Measurements from ENCODE around the gene DNAJA2.
"Not testable (repeated sequence)": the region's sequence is repeated elsewhere in the genome, so short reads cannot be mapped to it uniquely, and the experiment has no call there.

DNAJA2 gene

GRCh38 chr16:46973207-46973995 is at the start of gene DNAJA2:
DNAJA2 (minus strand) TSS chr16:46973674; CDS start chr16:46973572, 102 bp downstream.
- peak; percentile 83 to 93 (median 89) for DNase-seq

GRCh38 chr16:47019568-47019967 is 46.1 kb upstream of the DNAJA2 start:
- no peak for DNase-seq

GRCh38 chr16:47018223-47018891 is 44.9 kb upstream of the DNAJA2 start:
- no peak for DNase-seq

- DNase-seq: no peak
These were observed 44.2 kb upstream of the DNAJA2 start for GRCh38 chr16:47017636-47018035.

- DNase-seq: no peak
These were observed 43.2 kb upstream of the DNAJA2 start for GRCh38 chr16:47016700-47017133.

- no peak for DNase-seq
These were observed 40.4 kb upstream of the DNAJA2 start for GRCh38 chr16:47013910-47014309.

- DNase-seq: no peak
These were observed 39.7 kb upstream of the DNAJA2 start for GRCh38 chr16:47013172-47013571.

- DNase-seq: not testable (repeated sequence)
These were observed 37.3 kb upstream of the DNAJA2 start for GRCh38 chr16:47010812-47011211.

- no peak for DNase-seq
These were observed 35.1 kb upstream of the DNAJA2 start for GRCh38 chr16:47008612-47009011.

- no peak for DNase-seq
These were observed 34.7 kb upstream of the DNAJA2 start for GRCh38 chr16:47008174-47008573.

GRCh38 chr16:47004652-47005051 is 31.2 kb upstream of the DNAJA2 start:
- no peak for DNase-seq

- not testable (repeated sequence) for DNase-seq
These were observed 26.6 kb upstream of the DNAJA2 start for GRCh38 chr16:47000066-47000465.

- no peak for DNase-seq
These were observed 24.4 kb upstream of the DNAJA2 start for GRCh38 chr16:46997844-46998243.

GRCh38 chr16:46996952-46997458 is 23.5 kb upstream of the DNAJA2 start:
- no peak for DNase-seq

- DNase-seq: no peak
These were observed 22.9 kb upstream of the DNAJA2 start for GRCh38 chr16:46996391-46996790.

- DNase-seq: no peak
These were observed 18.5 kb upstream of the DNAJA2 start for GRCh38 chr16:46991729-46992704.

GRCh38 chr16:46986896-46987295 is 13.4 kb upstream of the DNAJA2 start:
- DNase-seq: no peak

- no peak for DNase-seq
These were observed 13.0 kb upstream of the DNAJA2 start for GRCh38 chr16:46986438-46986837.

- no peak for DNase-seq
These were observed 8.9 kb upstream of the DNAJA2 start for GRCh38 chr16:46982335-46982734.

GRCh38 chr16:46980926-46981325 is 7.5 kb upstream of the DNAJA2 start:
- no peak for DNase-seq

GRCh38 chr16:46976550-46976949 is 3.1 kb upstream of the DNAJA2 start:
- no peak for DNase-seq

- DNase-seq: no peak
These were observed 2.5 kb upstream of the DNAJA2 start for GRCh38 chr16:46975908-46976470.

GRCh38 chr16:46975165-46975564 is 1.7 kb upstream of the DNAJA2 start:
- no peak for DNase-seq
